GM23338 (cell line): ENCODE data around the gene SLC25A42. TPM values are rescaled to one million over a fixed set of nuclear protein-coding genes. Genes with fewer than 3 reads are reported as not detected.

Experiments
- ATAC-seq: fragments of 200-7000 bp; cut with Tn5 transposase; 3 replicates; pipeline ENCODE4 v1.9.1; 2020
- DNase-seq: peaks from one replicate; pipeline ENCODE4 v3.0.0-alpha.2; 2015; ENCODE audit warnings: low spot score
- H2AFZ ChIP-seq: fragments of 200-600 bp; sonication (generic); 2 replicates; pipeline ENCODE4 v1.8.0; 2016; ENCODE audit warnings: antibody characterized with exemption, mild to moderate bottlenecking, moderate library complexity
- H3F3A ChIP-seq: fragments of 200-600 bp; sonication (generic); replicated peaks from 2 replicates; pipeline ENCODE4 v1.8.0; 2017; ENCODE audit warnings: antibody characterized with exemption, mixed run types, low read depth
- H3K27ac ChIP-seq: fragments of 200-600 bp; sonication (generic); 2 replicates; pipeline ENCODE4 v1.6.1; 2016; ENCODE audit warnings: low read depth
- H3K27me3 ChIP-seq: fragments of 200-600 bp; sonication (generic); 2 replicates; pipeline ENCODE4 v1.8.0; 2016; ENCODE audit warnings: mild to moderate bottlenecking, mixed run types, moderate library complexity; ENCODE audit not compliant: insufficient read depth
- H3K36me3 ChIP-seq: fragments of 200-600 bp; sonication (generic); 2 replicates; pipeline ENCODE4 v1.8.0; 2016; ENCODE audit warnings: mild to moderate bottlenecking; ENCODE audit not compliant: insufficient read depth
- H3K4me1 ChIP-seq: fragments of 200-600 bp; sonication (generic); 2 replicates; pipeline ENCODE4 v1.8.0; 2016; ENCODE audit warnings: mild to moderate bottlenecking, moderate library complexity; ENCODE audit not compliant: insufficient read depth
- H3K4me2 ChIP-seq: fragments of 200-600 bp; sonication (generic); 2 replicates; pipeline ENCODE4 v1.7.1; 2017; ENCODE audit warnings: mixed run types
- H3K4me3 ChIP-seq: fragments of 200-600 bp; sonication (generic); 2 replicates; pipeline ENCODE4 v1.6.1; 2016; ENCODE audit warnings: mixed run types
- H3K79me2 ChIP-seq: fragments of 200-600 bp; sonication (generic); replicated peaks from 2 replicates; pipeline ENCODE4 v1.8.0; 2017; ENCODE audit warnings: mild to moderate bottlenecking; ENCODE audit not compliant: insufficient read depth
- H3K9me2 ChIP-seq: fragments of 200-600 bp; sonication (generic); 2 replicates; pipeline ENCODE4 v1.8.0; 2017; ENCODE audit not compliant: insufficient read depth
- H4K20me1 ChIP-seq: fragments of 200-600 bp; sonication (generic); replicated peaks from 2 replicates; pipeline ENCODE4 v1.8.0; 2017; ENCODE audit warnings: mild to moderate bottlenecking; ENCODE audit not compliant: insufficient read depth
- H3K27ac Mint-ChIP-seq: 2 replicates; pipeline ENCODE4 v1.8.0; 2020; ENCODE audit warnings: inconsistent platforms, mild to moderate bottlenecking, moderate library complexity, mixed read lengths
- H3K27me3 Mint-ChIP-seq: 3 replicates; pipeline ENCODE4 v1.8.0; 2022; ENCODE audit warnings: low read depth, mild to moderate bottlenecking, moderate library complexity, mixed read lengths, inconsistent platforms; ENCODE audit not compliant: insufficient read depth, poor library complexity
- H3K36me3 Mint-ChIP-seq: 3 replicates; pipeline ENCODE4 v1.8.0; 2021; ENCODE audit warnings: low read depth, mild to moderate bottlenecking, inconsistent platforms, moderate library complexity, mixed read lengths
- H3K4me1 Mint-ChIP-seq: 3 replicates; pipeline ENCODE4 v1.8.0; 2020; ENCODE audit warnings: mild to moderate bottlenecking, inconsistent platforms, mixed read lengths
- H3K4me3 Mint-ChIP-seq: 3 replicates; pipeline ENCODE4 v1.8.0; 2021; ENCODE audit warnings: moderate library complexity, mild to moderate bottlenecking, inconsistent platforms, mixed read lengths
- H3K9me3 Mint-ChIP-seq: 3 replicates; pipeline ENCODE4 v1.8.0; 2020; ENCODE audit warnings: moderate library complexity, mild to moderate bottlenecking, inconsistent platforms, mixed read lengths
- CREB1 ChIP-seq: fragments of 250-450 bp; sonication (Bioruptor Pico); IDR thresholded peaks from 2 replicates; pipeline ENCODE4 v1.5.0; 2020; ENCODE audit warnings: low read depth, mild to moderate bottlenecking, moderate library complexity
- ETS1 ChIP-seq: IDR thresholded peaks from 2 replicates; pipeline ENCODE4 v1.6.1; 2016; ENCODE audit warnings: antibody characterized with exemption
- EZH2 ChIP-seq: fragments of 200-600 bp; sonication (generic); IDR thresholded peaks from one replicate; pipeline ENCODE4 v1.8.0; 2017; ENCODE audit warnings: antibody characterized with exemption, mild to moderate bottlenecking, low read depth; ENCODE audit not compliant: unreplicated experiment
- EZH2phosphoT487 ChIP-seq: fragments of 200-600 bp; sonication (generic); IDR thresholded peaks from one replicate; pipeline ENCODE4 v1.8.1; 2018; ENCODE audit warnings: antibody characterized with exemption; ENCODE audit not compliant: unreplicated experiment
- JUNB ChIP-seq: IDR thresholded peaks from one replicate; pipeline ENCODE4 v1.6.1; 2016; ENCODE audit warnings: antibody characterized with exemption; ENCODE audit not compliant: unreplicated experiment
- NANOG ChIP-seq: IDR thresholded peaks from 2 replicates; pipeline ENCODE4 v1.6.1; 2016; ENCODE audit warnings: antibody characterized with exemption, borderline replicate concordance
- POLR2AphosphoS5 ChIP-seq: IDR thresholded peaks from 2 replicates; pipeline ENCODE4 v1.6.1; 2016; ENCODE audit warnings: antibody characterized with exemption, low read depth
- REST ChIP-seq: IDR thresholded peaks from one replicate; pipeline ENCODE4 v1.6.1; 2018; ENCODE audit warnings: antibody characterized with exemption; ENCODE audit not compliant: unreplicated experiment
- STAT1 ChIP-seq: IDR thresholded peaks from one replicate; pipeline ENCODE4 v1.6.1; 2016; ENCODE audit warnings: antibody characterized with exemption; ENCODE audit not compliant: unreplicated experiment
- ZNF114 ChIP-seq: fragments of 250-450 bp; sonication (Bioruptor Pico); IDR thresholded peaks from 2 replicates; pipeline ENCODE4 v1.5.0; 2020; ENCODE audit warnings: mild to moderate bottlenecking, moderate library complexity
- ZNF331 ChIP-seq: fragments of 250-450 bp; sonication (Bioruptor Pico); IDR thresholded peaks from 2 replicates; pipeline ENCODE4 v1.5.0; 2020; ENCODE audit warnings: low read depth, mild to moderate bottlenecking, moderate library complexity
- ZNF462 ChIP-seq: fragments of 250-450 bp; sonication (Bioruptor Pico); IDR thresholded peaks from 2 replicates; pipeline ENCODE4 v1.5.0; 2020; ENCODE audit warnings: mild to moderate bottlenecking, moderate library complexity
- polyA plus RNA-seq: library from polyadenylated mRNA; unstranded; fragments of >200 nt; fragmentation: Nextera tagmentation; extraction: Ambion mirVana; gene quantifications from 2 replicates; pipeline ENCODE4 v1.2.1, GENCODE V29; 2016
- total RNA-seq: library from RNA; depleted of rRNA; stranded (reverse); fragments of >200 nt; shearing (Covaris generic); gene quantifications from 2 replicates; pipeline ENCODE4 v1.2.3, GENCODE V29; 2014
- TF ChIP-seq, protein P1 (sequence below), 2 experiments: fragments of 200-600 bp in 1 of 2; sonication (generic) in 1 of 2; conservative IDR thresholded peaks; 2 replicates each; pipeline versions ENCODE4 v1.5.1 to v1.6.1; 2016 to 2017; ENCODE audit warnings: antibody characterized with exemption in 2 of 2, low read depth in 2 of 2, mild to moderate bottlenecking in 2 of 2, moderate library complexity in 1 of 2

The SLC25A42 gene
- total and polyA plus RNA-seq, 2 experiments from 2014 or later: 7.3 to 7.6 TPM

- no peak overlapping the region for H3K4me3 Mint-ChIP-seq
- H3K9me3 Mint-ChIP-seq: no peaks in the 10 kb centered on the region
- peaks cover 36% of the 10 kb centered on the region for H3K27me3 Mint-ChIP-seq
- Histone ChIP-seq H3K9me2 (no peaks in the 10 kb centered on the region), H3K27ac (no peak overlapping the region), H3K27me3 (peaks cover 6% of the 10 kb centered on the region; the same call in 1 of the 2 replicates), H2AFZ (no peak overlapping the region), H3K4me1 (peaks cover 21% of the 10 kb centered on the region), H3K4me3 (no peak overlapping the region), H3K4me2 (0 out of 2 replicates have a peak overlapping the region, but pooled peaks have one; percentile 20), H4K20me1 (no peaks in the 10 kb centered on the region), H3K36me3 (no peaks in the 10 kb centered on the region), H3K79me2 (no peaks in the 10 kb centered on the region), H3F3A (peaks cover 18% of the 10 kb centered on the region; the same call in 1 of the 2 replicates)
- H3K27ac Mint-ChIP-seq: no peak overlapping the region
- H3K4me1 Mint-ChIP-seq: peaks cover 28% of the 10 kb centered on the region
- no peak for TF ChIP-seq EZH2phosphoT487
- TF ChIP-seq CREB1: no peak
- TF ChIP-seq REST: no peak
- no peak for TF ChIP-seq NANOG
- no peak for TF ChIP-seq STAT1
- TF ChIP-seq EZH2: no peak
- TF ChIP-seq ZNF331 (CRISPR knock-in tag): no peak
- no peak for TF ChIP-seq ETS1
- TF ChIP-seq, protein P1, sequence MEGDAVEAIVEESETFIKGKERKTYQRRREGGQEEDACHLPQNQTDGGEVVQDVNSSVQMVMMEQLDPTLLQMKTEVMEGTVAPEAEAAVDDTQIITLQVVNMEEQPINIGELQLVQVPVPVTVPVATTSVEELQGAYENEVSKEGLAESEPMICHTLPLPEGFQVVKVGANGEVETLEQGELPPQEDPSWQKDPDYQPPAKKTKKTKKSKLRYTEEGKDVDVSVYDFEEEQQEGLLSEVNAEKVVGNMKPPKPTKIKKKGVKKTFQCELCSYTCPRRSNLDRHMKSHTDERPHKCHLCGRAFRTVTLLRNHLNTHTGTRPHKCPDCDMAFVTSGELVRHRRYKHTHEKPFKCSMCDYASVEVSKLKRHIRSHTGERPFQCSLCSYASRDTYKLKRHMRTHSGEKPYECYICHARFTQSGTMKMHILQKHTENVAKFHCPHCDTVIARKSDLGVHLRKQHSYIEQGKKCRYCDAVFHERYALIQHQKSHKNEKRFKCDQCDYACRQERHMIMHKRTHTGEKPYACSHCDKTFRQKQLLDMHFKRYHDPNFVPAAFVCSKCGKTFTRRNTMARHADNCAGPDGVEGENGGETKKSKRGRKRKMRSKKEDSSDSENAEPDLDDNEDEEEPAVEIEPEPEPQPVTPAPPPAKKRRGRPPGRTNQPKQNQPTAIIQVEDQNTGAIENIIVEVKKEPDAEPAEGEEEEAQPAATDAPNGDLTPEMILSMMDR (conservative IDR thresholded peaks at IDR 0.05; ENCODE audit: low read depth in 2 of 2): no peak
- no peak for TF ChIP-seq JUNB
- no peak for TF ChIP-seq ZNF462
- TF ChIP-seq POLR2AphosphoS5: no peak
- no peak for TF ChIP-seq ZNF114 (CRISPR knock-in tag)
- DNase-seq: no peak
- H3K36me3 Mint-ChIP-seq: peaks cover 5% of the 10 kb centered on the region; the same call in 2 of the 3 replicates
- no peak for ATAC-seq
Measured at GRCh38 chr19:19111967-19112580, 48.3 kb downstream of the SLC25A42 start.
